GM12873 (cell line): ENCODE measurements around the gene SNX21.

Experiments
- CTCF ChIP-seq: IDR thresholded peaks from 2 replicates; pipeline ENCODE4 v1.5.1; 2012; ENCODE audit warnings: low read depth, mild to moderate bottlenecking, moderate library complexity, low read length, control low read depth; ENCODE audit not compliant: insufficient read depth; ENCODE audit errors: missing control alignments

Gene SNX21

GRCh38 chr20:45880988-45881788, 47.6 kb downstream of the SNX21 start, which contains the start of gene ZSWIM1:
Gene ZSWIM1 (plus strand): TSS chr20:45881227. CDS start chr20:45882593, 1,366 bp downstream.
- no peak for TF ChIP-seq CTCF

- TF ChIP-seq CTCF = no peak
Observed at GRCh38 chr20:45882469-45883099, 49.0 kb downstream of the SNX21 start.

- no peak for TF ChIP-seq CTCF
Observed at GRCh38 chr20:45883100-45883469, 49.5 kb downstream of the SNX21 start.

- TF ChIP-seq CTCF = no peak
Observed at GRCh38 chr20:45886590-45887345, 53.2 kb downstream of the SNX21 start.

GRCh38 chr20:45887346-45887715, 53.7 kb downstream of the SNX21 start, which contains the start of gene SPATA25:
Gene SPATA25 (minus strand): TSS chr20:45887622. CDS start chr20:45887590, 32 bp downstream.
- no peak for TF ChIP-seq CTCF

- TF ChIP-seq CTCF = no peak
Observed at GRCh38 chr20:45888681-45889080, 55.1 kb downstream of the SNX21 start.
